Measurements from ENCODE around the gene SF3B1. TPM values are rescaled to one million over a fixed set of nuclear protein-coding genes. Genes with fewer than 3 reads are reported as not detected.

Gene SF3B1
- total RNA-seq, 4 donors from 2014 or later = 113 to 259 (median 149) TPM

- no peak for TF ChIP-seq POLR2A (IDR thresholded peaks at IDR 0.05)
- TF ChIP-seq, protein P1, sequence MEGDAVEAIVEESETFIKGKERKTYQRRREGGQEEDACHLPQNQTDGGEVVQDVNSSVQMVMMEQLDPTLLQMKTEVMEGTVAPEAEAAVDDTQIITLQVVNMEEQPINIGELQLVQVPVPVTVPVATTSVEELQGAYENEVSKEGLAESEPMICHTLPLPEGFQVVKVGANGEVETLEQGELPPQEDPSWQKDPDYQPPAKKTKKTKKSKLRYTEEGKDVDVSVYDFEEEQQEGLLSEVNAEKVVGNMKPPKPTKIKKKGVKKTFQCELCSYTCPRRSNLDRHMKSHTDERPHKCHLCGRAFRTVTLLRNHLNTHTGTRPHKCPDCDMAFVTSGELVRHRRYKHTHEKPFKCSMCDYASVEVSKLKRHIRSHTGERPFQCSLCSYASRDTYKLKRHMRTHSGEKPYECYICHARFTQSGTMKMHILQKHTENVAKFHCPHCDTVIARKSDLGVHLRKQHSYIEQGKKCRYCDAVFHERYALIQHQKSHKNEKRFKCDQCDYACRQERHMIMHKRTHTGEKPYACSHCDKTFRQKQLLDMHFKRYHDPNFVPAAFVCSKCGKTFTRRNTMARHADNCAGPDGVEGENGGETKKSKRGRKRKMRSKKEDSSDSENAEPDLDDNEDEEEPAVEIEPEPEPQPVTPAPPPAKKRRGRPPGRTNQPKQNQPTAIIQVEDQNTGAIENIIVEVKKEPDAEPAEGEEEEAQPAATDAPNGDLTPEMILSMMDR (IDR thresholded peaks at IDR 0.05) = no peak
- H3K9me3 ChIP-seq = no peaks in the 10 kb centered on the region
- intact Hi-C loops (cut with DNase I) = no loop called here
- H3K27ac ChIP-seq = no peak overlapping the region
- DNase-seq = no peak
- WGBS, 2 donors = 100% methylated on average over 1 of the region's 1 CpG
- no peaks in the 10 kb centered on the region for H3K4me1 ChIP-seq
- no peak overlapping the region for H3K4me3 ChIP-seq
- H3K27me3 ChIP-seq = no peaks in the 10 kb centered on the region
- peaks cover 3 to 63% (median 24%) of the 10 kb centered on the region in 3 donors for H3K36me3 ChIP-seq
Measured at GRCh38 chr2:197391220-197391717, 43.6 kb downstream of the SF3B1 start.

GRCh38 chr2:197388866-197389587, 45.8 kb downstream of the SF3B1 start:
- Histone ChIP-seq H3K27ac (no peak overlapping the region), H3K36me3 (peaks cover 3 to 41% (median 6%) of the 10 kb centered on the region in 3 donors), H3K27me3 (no peaks in the 10 kb centered on the region), H3K9me3 (no peaks in the 10 kb centered on the region), H3K4me3 (no peak overlapping the region), H3K4me1 (no peaks in the 10 kb centered on the region)
- 90 to 91% methylated on average over 5 of the region's 5 CpGs for WGBS, 2 donors
- TF ChIP-seq POLR2A (IDR thresholded peaks at IDR 0.05) = no peak
- intact Hi-C loops (cut with DNase I) = no loop called here
- no peak for DNase-seq

GRCh38 chr2:197387179-197387578, 47.6 kb downstream of the SF3B1 start:
- no peak overlapping the region for H3K27ac ChIP-seq
- no peak for DNase-seq
- H3K4me3 ChIP-seq = no peak overlapping the region
- no peaks in the 10 kb centered on the region for H3K27me3 ChIP-seq
- H3K9me3 ChIP-seq = no peaks in the 10 kb centered on the region
- 93 to 97% methylated on average over 7 to 8 of the region's 8 CpGs for WGBS, 2 donors
- no peak for TF ChIP-seq POLR2A (IDR thresholded peaks at IDR 0.05)
- TF ChIP-seq, protein P1 (IDR thresholded peaks at IDR 0.05) = no peak
- peaks cover 0 to 22% (median 0%) of the 10 kb centered on the region in 3 donors for H3K36me3 ChIP-seq
- intact Hi-C loops (cut with DNase I) = no loop called here
- no peaks in the 10 kb centered on the region for H3K4me1 ChIP-seq

DNA sequence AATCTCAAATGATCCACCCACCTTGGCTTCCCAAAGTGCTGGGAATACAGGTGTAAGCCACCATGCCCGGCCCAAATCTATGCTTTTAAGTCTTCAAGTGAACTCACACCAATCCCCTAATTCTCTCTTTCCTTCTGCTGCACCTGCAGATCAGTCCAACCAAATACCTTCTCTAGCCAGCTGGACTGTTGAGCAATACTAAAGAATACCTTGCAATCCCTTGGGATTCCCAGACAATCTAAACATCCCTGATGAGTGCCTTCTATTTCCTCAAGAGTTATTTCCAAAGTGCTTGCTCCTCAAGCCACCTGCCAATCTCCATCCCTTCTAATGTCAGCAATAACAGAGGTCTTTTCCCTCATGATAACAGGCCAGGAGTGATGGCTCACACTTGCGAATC, 48.6 kb downstream of the SF3B1 start:
- DNase-seq = no peak
- WGBS, 2 donors = 87 to 91% methylated on average over 2 of the region's 2 CpGs
- no peaks in the 10 kb centered on the region for H3K27me3 ChIP-seq
- H3K4me1 ChIP-seq = no peaks in the 10 kb centered on the region
- no peaks in the 10 kb centered on the region for H3K9me3 ChIP-seq
- intact Hi-C loops (cut with DNase I) = no loop called here
- H3K36me3 ChIP-seq = peaks cover 0 to 13% (median 0%) of the 10 kb centered on the region in 3 donors
- no peak overlapping the region for H3K27ac ChIP-seq
- no peak overlapping the region for H3K4me3 ChIP-seq
- TF ChIP-seq, protein P1 (IDR thresholded peaks at IDR 0.05) = no peak
- no peak for TF ChIP-seq POLR2A (IDR thresholded peaks at IDR 0.05)

- Histone ChIP-seq H3K4me1 (peaks cover 0 to 2% (median 0%) of the 10 kb centered on the region in 3 donors), H3K27ac (no peak overlapping the region), H3K4me3 (no peak overlapping the region), H3K9me3 (no peaks in the 10 kb centered on the region), H3K36me3 (no peaks in the 10 kb centered on the region), H3K27me3 (peaks cover 0 to 6% (median 0%) of the 10 kb centered on the region in 4 donors)
- TF ChIP-seq, protein P1 (IDR thresholded peaks at IDR 0.05) = no peak
- no peak for TF ChIP-seq POLR2A (IDR thresholded peaks at IDR 0.05)
- WGBS, 2 donors = 47 to 48% methylated on average over 4 of the region's 4 CpGs
- no peak for DNase-seq
- intact Hi-C loops (cut with DNase I) = no loop called here
Measured at GRCh38 chr2:197383825-197384224, 51.0 kb downstream of the SF3B1 start.
